NCI-H146 treated with DMSO at 0.1 percent for 48 hours (cell line): ENCODE results near the gene PCDH9.

Source experiments
- DNase-seq: peaks from one replicate; lab custom pipeline; 2025; ENCODE audit not compliant: unreplicated experiment; lab: John Stamatoyannopoulos, UW

Gene PCDH9

DNA sequence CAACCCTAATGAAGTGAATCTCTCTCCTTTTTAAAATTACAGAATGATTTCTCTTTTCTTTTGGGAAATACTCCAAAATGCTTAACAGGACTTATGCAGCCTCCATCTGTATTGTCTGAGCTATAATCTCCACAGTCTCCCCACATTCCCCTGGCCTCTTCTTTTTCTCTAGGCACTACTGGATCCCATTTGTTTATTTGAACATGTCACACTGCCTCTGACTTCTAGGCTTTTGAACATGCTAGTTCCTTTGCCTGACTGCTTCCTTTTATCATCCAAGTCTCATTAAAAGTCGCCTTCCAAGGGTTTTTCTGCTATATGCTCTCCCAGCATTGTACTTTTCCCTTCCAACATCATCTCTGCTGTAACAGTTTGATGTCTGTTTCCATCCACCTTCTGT is 548.7 kb downstream of the PCDH9 start:
- DNase-seq: no peak

GRCh38 chr13:66680031-66680430 is 550.1 kb downstream of the PCDH9 start:
- no peak for DNase-seq

DNA sequence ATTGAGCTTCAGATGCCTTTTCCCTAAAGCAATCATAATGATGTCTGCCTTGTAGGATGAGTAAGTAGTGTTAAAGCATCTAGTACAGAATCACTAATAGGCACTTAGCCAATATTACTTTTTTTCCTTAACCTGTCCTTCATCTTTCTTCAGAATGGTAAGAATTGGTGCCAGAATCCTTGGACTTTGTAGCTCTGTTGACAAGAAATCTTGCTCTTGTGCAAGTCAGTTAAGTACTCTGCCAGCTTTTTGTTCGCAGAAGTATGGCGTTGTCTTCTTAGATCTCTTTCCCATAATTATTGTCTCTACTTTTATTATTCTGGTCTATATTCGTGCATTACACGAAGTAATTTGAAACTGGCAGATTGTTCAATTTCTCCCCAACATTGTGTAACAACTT is 554.5 kb downstream of the PCDH9 start:
- no peak for DNase-seq

- no peak for DNase-seq
These were observed 556.7 kb downstream of the PCDH9 start for GRCh38 chr13:66673401-66673800.

GRCh38 chr13:66665991-66666390 is 564.1 kb downstream of the PCDH9 start:
- no peak for DNase-seq

DNA sequence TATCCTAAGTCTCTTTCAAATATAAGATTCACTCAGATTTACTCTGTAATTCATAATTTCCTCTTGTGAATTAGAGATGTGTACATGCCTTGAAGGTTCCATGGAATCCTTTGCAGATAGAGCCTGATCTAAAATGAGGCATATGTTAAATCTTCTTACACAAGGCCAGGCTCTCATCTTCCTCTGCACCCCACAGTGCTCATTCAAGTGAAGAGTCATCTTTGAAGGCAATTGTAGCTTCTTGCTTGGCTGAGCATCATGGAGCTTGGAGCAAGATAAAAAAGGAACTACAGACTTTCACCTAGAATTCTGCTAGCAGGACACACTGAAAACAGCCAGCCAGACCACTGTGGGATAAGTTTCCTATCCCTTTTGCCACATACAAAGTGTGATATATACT is 566.4 kb downstream of the PCDH9 start:
- DNase-seq: no peak

GRCh38 chr13:66663206-66663605 is 566.9 kb downstream of the PCDH9 start:
- DNase-seq: no peak

GRCh38 chr13:66661336-66661735 is 568.8 kb downstream of the PCDH9 start:
- DNase-seq: no peak

- no peak for DNase-seq
These were observed 569.7 kb downstream of the PCDH9 start for GRCh38 chr13:66660468-66660813.

DNA sequence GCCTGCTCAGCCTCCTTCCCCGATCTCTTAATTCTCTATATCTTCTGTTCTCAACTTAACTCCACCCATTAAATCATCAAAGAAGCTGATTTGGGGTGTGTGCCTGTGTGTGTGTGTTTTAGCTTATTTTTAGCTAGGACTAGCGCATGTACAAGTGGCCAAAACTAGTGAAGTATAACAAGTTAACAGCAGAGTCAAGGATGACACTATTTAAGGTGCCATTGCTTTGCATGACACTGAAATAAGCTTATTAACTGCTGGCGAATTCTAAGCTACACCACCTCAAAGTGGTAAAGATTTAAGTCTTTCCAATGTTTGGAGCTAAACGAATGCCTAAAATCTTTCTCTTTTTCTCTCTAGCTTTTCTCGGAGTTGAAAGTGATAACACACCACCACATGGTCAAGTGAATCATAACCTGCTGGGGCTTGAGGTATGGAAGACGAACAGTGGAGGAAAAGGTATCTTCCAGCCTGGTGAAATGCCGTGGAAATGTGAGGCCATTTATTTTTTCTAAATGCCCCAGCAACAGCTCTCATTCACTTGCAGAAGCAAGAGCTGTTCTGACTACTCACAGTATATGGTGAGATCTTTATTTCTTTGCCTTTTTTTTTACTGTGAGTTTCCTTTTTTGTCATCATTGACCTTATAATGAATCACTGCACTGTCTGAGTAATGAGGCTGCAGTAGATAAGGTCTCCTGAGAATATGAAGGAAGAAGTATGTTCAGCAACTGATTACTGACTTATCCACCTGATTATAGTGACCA is 570.3 kb downstream of the PCDH9 start:
- no peak for DNase-seq

- DNase-seq: no peak
These were observed 570.9 kb downstream of the PCDH9 start for GRCh38 chr13:66659286-66659685.

- DNase-seq: peak; percentile 52
These were observed 572.8 kb downstream of the PCDH9 start for GRCh38 chr13:66657165-66657881.

- DNase-seq: no peak
These were observed 574.2 kb downstream of the PCDH9 start for GRCh38 chr13:66655847-66656454.

- DNase-seq: no peak
These were observed 585.2 kb downstream of the PCDH9 start for GRCh38 chr13:66644855-66645460.

DNA sequence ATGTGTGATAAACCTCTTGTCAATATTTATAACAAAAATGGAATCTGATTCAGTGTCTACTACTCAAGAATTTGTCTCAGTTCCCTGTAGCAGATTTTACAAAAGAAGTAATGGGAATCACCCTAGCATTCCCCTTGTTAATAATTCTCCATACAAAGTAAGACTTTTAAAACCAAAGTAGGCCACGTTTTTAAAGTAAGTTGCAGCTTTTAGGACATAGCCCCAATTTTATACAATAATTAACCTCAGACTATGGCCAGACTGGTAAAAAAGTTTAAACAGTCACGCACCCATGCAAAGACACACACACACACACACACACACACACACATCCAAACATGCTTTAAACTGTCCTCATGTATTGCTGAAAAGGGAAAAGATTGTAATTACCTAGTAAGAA is 589.9 kb downstream of the PCDH9 start:
- no peak for DNase-seq

DNA sequence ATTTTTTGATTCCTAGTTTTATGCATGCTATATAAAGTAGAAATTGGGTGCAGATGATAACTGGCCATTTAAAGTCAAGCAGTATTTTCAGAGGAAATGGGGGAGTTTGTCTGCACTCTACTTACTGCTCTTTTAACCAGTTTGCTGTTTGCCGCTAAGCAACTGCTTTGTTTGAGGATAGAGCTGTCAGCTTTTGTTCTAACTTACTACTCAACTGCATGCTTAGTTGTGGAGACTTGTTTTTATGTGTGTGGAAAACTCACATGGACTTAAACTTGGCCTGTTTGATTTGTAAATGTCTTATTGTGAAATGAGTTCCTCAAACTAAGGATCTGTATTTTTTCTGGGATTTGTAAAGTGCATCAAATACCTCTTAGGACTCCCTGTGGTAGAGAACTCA is 591.1 kb downstream of the PCDH9 start:
- no peak for DNase-seq

- no peak for DNase-seq
These were observed 594.6 kb downstream of the PCDH9 start for GRCh38 chr13:66635526-66635925.

- DNase-seq: no peak
These were observed 595.8 kb downstream of the PCDH9 start for GRCh38 chr13:66634384-66634783.

DNA sequence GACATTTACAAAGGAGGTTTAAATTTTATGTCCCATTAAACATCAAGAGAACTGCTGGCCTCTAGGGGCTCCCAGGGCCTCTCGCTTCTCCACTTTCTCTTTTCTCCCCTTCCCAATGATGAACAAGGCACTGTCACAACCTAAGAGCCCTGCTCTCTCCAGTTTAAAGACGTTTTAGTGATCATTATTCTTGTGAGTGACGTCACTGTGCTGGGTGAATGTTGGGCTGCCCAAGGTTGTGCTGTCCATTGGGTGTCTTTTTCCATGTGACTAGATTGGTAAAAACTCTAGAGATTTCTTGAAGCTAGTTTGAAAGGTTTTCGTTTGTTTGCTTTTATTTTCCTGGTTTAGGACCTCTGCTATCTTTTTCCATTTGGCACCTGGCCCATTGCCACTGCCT is 602.6 kb downstream of the PCDH9 start:
- no peak for DNase-seq

- no peak for DNase-seq
These were observed 605.8 kb downstream of the PCDH9 start for GRCh38 chr13:66624302-66624701.

GRCh38 chr13:66623129-66623820 is 606.9 kb downstream of the PCDH9 start:
- DNase-seq: no peak
